CD14-positive monocyte (primary cell): ENCODE results near the gene VRK3. TPM values are rescaled to one million over a fixed set of nuclear protein-coding genes. Genes with fewer than 3 reads are reported as not detected.

Source experiments
- DNase-seq, 3 donors: peaks; one replicate each; pipeline ENCODE4 v3.0.0-alpha.2; 2011 to 2022
- H2AFZ ChIP-seq: 2 replicates; pipeline ENCODE4 v1.6.0; 2012; ENCODE audit warnings: mild to moderate bottlenecking, low read depth, low read length, inconsistent platforms; ENCODE audit not compliant: insufficient read depth, poor library complexity, severe bottlenecking
- H3K27ac ChIP-seq, 2 donors: 1 replicate in 1 of 2; 2 replicates in 1 of 2; pipeline ENCODE4 v1.5.1; 2012 to 2013; ENCODE audit warnings: low read length in 2 of 2, control low read depth in 1 of 2, inconsistent platforms in 1 of 2, low read depth in 1 of 2, mild to moderate bottlenecking in 1 of 2
- H3K27me3 ChIP-seq, 2 donors: one replicate each; pipeline versions ENCODE4 v1.6.0 to v1.6.1; 2011 to 2013; ENCODE audit warnings: low read length in 2 of 2; ENCODE audit not compliant: control insufficient read depth in 2 of 2, insufficient read depth in 2 of 2
- H3K36me3 ChIP-seq, 2 donors: replicated peaks in 1 of 2; 1 replicate in 1 of 2; 2 replicates in 1 of 2; pipeline versions ENCODE4 v1.5.1 to v1.6.1; 2012 to 2013; ENCODE audit warnings: low read length in 2 of 2, control low read depth in 1 of 2, inconsistent platforms in 1 of 2, mild to moderate bottlenecking in 1 of 2; ENCODE audit not compliant: insufficient read depth in 2 of 2, control insufficient read depth in 1 of 2
- H3K4me1 ChIP-seq, 2 donors: 1 replicate in 1 of 2; 2 replicates in 1 of 2; pipeline versions ENCODE4 v1.5.1 to v1.6.1; 2012 to 2013; ENCODE audit warnings: low read length in 2 of 2, control low read depth in 1 of 2, inconsistent platforms in 1 of 2, mild to moderate bottlenecking in 1 of 2, moderate library complexity in 1 of 2; ENCODE audit not compliant: insufficient read depth in 2 of 2, control insufficient read depth in 1 of 2
- H3K4me2 ChIP-seq: replicated peaks from 2 replicates; pipeline ENCODE3; 2012; ENCODE audit warnings: low read length, moderate library complexity, mild to moderate bottlenecking; ENCODE audit not compliant: poor library complexity, severe bottlenecking; ENCODE audit errors: extremely low read depth
- H3K4me3 ChIP-seq, 3 experiments: fragments of 200-600 bp in 1 of 3; sonication (generic) in 1 of 3; replicated peaks in 1 of 3; 1 replicate in 2 of 3; 2 replicates in 1 of 3; pipeline ENCODE4 v1.5.1; 2011 to 2013; ENCODE audit warnings: low read length in 3 of 3, mild to moderate bottlenecking in 3 of 3, control low read depth in 2 of 3, low read depth in 2 of 3, inconsistent platforms in 1 of 3, moderate library complexity in 1 of 3
- H3K79me2 ChIP-seq: 2 replicates; pipeline ENCODE4 v1.6.0; 2012; ENCODE audit warnings: mild to moderate bottlenecking, control low read depth, inconsistent platforms, low read length, moderate library complexity; ENCODE audit not compliant: insufficient read depth
- H3K9ac ChIP-seq: 2 replicates; pipeline ENCODE4 v1.6.0; 2017; ENCODE audit warnings: low read length, mild to moderate bottlenecking; ENCODE audit not compliant: insufficient read depth, poor library complexity, severe bottlenecking
- H3K9me3 ChIP-seq, 2 donors: replicated peaks in 1 of 2; 1 replicate in 1 of 2; 2 replicates in 1 of 2; pipeline versions ENCODE4 v1.5.1 to v1.6.1; 2012 to 2013; ENCODE audit warnings: low read length in 2 of 2, control low read depth in 1 of 2; ENCODE audit not compliant: control insufficient read depth in 1 of 2, insufficient read depth in 1 of 2
- H4K20me1 ChIP-seq: 2 replicates; pipeline ENCODE4 v1.6.0; 2012; ENCODE audit warnings: mild to moderate bottlenecking, low read length, control low read depth, moderate library complexity; ENCODE audit not compliant: insufficient read depth
- H3K27ac Mint-ChIP-seq, 7 donors: one replicate each; pipeline ENCODE4 v1.8.0; 2020; ENCODE audit warnings: mild to moderate bottlenecking in 7 of 7, mixed read lengths in 7 of 7, moderate library complexity in 6 of 7, inconsistent platforms in 2 of 7
- H3K27me3 Mint-ChIP-seq, 3 donors: one replicate each; pipeline ENCODE4 v1.8.0; 2021 to 2022; ENCODE audit warnings: low read depth in 3 of 3, mild to moderate bottlenecking in 3 of 3, mixed read lengths in 3 of 3, moderate library complexity in 3 of 3, inconsistent platforms in 1 of 3
- H3K36me3 Mint-ChIP-seq, 2 donors: one replicate each; pipeline ENCODE4 v1.8.0; 2020; ENCODE audit warnings: mixed read lengths in 2 of 2, inconsistent platforms in 1 of 2, mild to moderate bottlenecking in 1 of 2
- H3K4me1 Mint-ChIP-seq: one replicate; pipeline ENCODE4 v1.8.0; 2020; ENCODE audit warnings: mild to moderate bottlenecking, mixed read lengths
- H3K4me3 Mint-ChIP-seq, 2 donors: one replicate each; pipeline ENCODE4 v1.8.0; 2020; ENCODE audit warnings: mild to moderate bottlenecking in 2 of 2, mixed read lengths in 2 of 2, moderate library complexity in 1 of 2
- H3K9me3 Mint-ChIP-seq, 7 donors: one replicate each; pipeline ENCODE4 v1.8.0; 2020 to 2022; ENCODE audit warnings: mixed read lengths in 7 of 7, mild to moderate bottlenecking in 6 of 7, moderate library complexity in 6 of 7, inconsistent platforms in 2 of 7
- WGBS: methylation state at CpG from one replicate; pipeline ENCODE4 v1.1.5; 2013; ENCODE audit warnings: missing lambda C conversion rate; ENCODE audit not compliant: insufficient coverage; 5-methylcytosine and 5-hydroxymethylcytosine counted together
- intact Hi-C, 2 donors: fragments of 100-400 bp; cut with micrococcal nuclease; formaldehyde crosslinking; loops; one replicate each; pipeline versions ENCODE4 v1.15.0 to v1.15.1; 2023
- polyA plus RNA-seq, 3 donors: library from polyadenylated mRNA; depleted of rRNA in 1 of 3; unstranded in 2 of 3; stranded (reverse) in 1 of 3; fragments of 300-500 nt in 2 of 3; fragments of >200 nt in 1 of 3; fragmentation: Illumina TruSeq in 2 of 3; gene quantifications; 1 replicate in 2 of 3; 2 replicates in 1 of 3; pipeline ENCODE4 v1.2.3, GENCODE V29; 2012 to 2021
- TF ChIP-seq, protein P1 (sequence below): fragments of 200-600 bp; IDR thresholded peaks from one replicate; pipeline ENCODE4 v1.8.0; 2022; ENCODE audit warnings: antibody characterized with exemption, mild to moderate bottlenecking

Gene VRK3
- polyA plus RNA-seq, 3 donors = 42.8 to 47.3 (median 46.8) TPM

DNA sequence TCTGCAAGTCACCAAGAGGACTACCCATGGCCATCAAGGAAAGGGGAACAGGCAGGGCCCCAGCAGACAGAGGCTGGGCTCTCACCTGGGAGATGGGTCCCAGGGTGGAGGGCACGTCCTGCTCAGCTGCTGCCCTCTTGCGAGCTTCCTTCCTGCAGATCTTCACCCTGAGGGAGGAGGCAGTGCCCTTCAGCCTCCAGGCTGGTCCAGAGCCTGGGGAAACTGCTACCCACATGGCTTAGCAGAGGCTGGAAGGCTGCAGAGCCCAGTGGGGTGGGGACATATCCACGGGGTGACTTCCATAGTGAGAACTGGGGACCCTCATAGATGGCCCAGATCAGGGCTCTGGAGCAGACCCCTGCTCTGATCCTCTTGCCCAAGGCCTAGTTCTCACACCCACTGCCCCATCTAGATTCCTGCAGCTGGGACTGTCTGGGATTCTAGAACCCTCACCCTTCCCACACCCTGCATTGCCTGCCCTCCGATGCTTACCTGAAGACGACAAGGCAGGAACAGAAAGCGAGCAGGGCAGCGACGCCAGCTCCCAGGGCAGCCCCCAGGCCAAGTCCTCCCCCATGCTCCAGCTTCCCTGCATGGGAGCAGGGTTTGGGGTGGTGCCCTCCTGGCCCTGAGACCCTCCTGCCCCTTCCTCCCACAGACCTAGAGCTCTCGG, 73.2 kb downstream of the VRK3 start:
- Mint-ChIP-seq H3K36me3 (no peaks in the 10 kb centered on the region), H3K4me1 (peaks cover 58% of the 10 kb centered on the region), H3K4me3 (no peak overlapping the region), H3K27me3 (peaks cover 7 to 16% (median 11%) of the 10 kb centered on the region in 3 donors), H3K27ac (no peak overlapping the region), H3K9me3 (peaks cover 0 to 1% (median 0%) of the 10 kb centered on the region in 7 donors)
- H3K27me3 ChIP-seq = no peaks in the 10 kb centered on the region
- TF ChIP-seq, protein P1, sequence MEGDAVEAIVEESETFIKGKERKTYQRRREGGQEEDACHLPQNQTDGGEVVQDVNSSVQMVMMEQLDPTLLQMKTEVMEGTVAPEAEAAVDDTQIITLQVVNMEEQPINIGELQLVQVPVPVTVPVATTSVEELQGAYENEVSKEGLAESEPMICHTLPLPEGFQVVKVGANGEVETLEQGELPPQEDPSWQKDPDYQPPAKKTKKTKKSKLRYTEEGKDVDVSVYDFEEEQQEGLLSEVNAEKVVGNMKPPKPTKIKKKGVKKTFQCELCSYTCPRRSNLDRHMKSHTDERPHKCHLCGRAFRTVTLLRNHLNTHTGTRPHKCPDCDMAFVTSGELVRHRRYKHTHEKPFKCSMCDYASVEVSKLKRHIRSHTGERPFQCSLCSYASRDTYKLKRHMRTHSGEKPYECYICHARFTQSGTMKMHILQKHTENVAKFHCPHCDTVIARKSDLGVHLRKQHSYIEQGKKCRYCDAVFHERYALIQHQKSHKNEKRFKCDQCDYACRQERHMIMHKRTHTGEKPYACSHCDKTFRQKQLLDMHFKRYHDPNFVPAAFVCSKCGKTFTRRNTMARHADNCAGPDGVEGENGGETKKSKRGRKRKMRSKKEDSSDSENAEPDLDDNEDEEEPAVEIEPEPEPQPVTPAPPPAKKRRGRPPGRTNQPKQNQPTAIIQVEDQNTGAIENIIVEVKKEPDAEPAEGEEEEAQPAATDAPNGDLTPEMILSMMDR = no peak
- no peaks in the 10 kb centered on the region for H3K36me3 ChIP-seq
- H3K9ac ChIP-seq = no peak overlapping the region
- H2AFZ ChIP-seq = no peak overlapping the region
- H3K4me2 ChIP-seq = no peak overlapping the region
- WGBS = 72% methylated on average over 3 of the region's 9 CpGs
- H3K27ac ChIP-seq = no peak overlapping the region
- H4K20me1 ChIP-seq = no peaks in the 10 kb centered on the region
- no peaks in the 10 kb centered on the region for H3K79me2 ChIP-seq
- H3K9me3 ChIP-seq = no peaks in the 10 kb centered on the region
- no peak for DNase-seq
- no peak overlapping the region for H3K4me3 ChIP-seq
- intact Hi-C loops = no loop called here
- peaks cover 49 to 53% of the 10 kb centered on the region in 2 donors for H3K4me1 ChIP-seq

DNA sequence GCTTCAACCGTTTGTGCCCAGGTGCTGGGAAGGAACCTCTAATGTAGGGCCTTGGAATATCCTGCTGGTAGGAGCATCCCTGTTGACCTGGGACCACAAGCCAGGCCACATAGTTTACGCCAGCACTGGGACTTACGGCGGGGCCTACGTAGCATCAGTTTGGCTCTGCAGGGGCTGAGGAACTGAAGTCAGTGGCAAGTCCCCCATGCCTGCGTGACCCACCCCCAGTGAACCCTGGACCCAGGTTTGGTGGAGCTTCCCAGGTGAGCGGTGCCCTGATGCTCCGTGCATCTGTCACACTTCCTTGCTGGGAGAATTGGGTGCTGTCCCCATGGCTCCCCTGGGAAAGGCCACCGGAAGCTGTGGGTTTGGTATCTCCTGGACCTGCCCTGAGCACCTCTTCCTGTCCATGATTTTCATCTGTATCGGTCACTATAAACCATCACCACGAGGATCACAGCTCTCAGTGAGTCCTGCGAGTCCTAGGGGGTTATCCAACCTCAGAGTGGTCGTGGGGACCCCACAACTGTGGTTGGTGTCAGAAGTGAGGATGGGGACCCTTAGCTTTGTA, 74.1 kb downstream of the VRK3 start:
- peaks cover 49 to 52% of the 10 kb centered on the region in 2 donors for H3K4me1 ChIP-seq
- TF ChIP-seq, protein P1 = no peak
- Mint-ChIP-seq H3K36me3 (no peaks in the 10 kb centered on the region), H3K9me3 (peaks cover 0 to 3% (median 0%) of the 10 kb centered on the region in 7 donors), H3K27me3 (peaks cover 7 to 21% (median 11%) of the 10 kb centered on the region in 3 donors), H3K4me1 (peaks cover 55% of the 10 kb centered on the region), H3K4me3 (no peak overlapping the region), H3K27ac (no peak overlapping the region)
- no peak overlapping the region for H3K27ac ChIP-seq
- H3K9me3 ChIP-seq = no peaks in the 10 kb centered on the region
- no peak overlapping the region for H2AFZ ChIP-seq
- no peak for DNase-seq
- no peaks in the 10 kb centered on the region for H3K27me3 ChIP-seq
- 93% methylated on average over 12 of the region's 13 CpGs for WGBS
- H4K20me1 ChIP-seq = no peaks in the 10 kb centered on the region
- H3K36me3 ChIP-seq = no peaks in the 10 kb centered on the region
- intact Hi-C loops = no loop called here
- no peak overlapping the region for H3K4me2 ChIP-seq
- no peaks in the 10 kb centered on the region for H3K79me2 ChIP-seq
- H3K4me3 ChIP-seq = no peak overlapping the region
- no peak overlapping the region for H3K9ac ChIP-seq
